AG09319 (cell line): ENCODE data around the gene HSD11B2.

Experiments
- DNase-seq: peaks from one replicate; pipeline ENCODE4 v3.0.0-alpha.2; 2010; ENCODE audit warnings: low read depth; ENCODE audit errors: extremely low read depth
- CTCF ChIP-seq: IDR thresholded peaks from 2 replicates; pipeline ENCODE4 v1.5.1; 2011; ENCODE audit warnings: low read depth, mild to moderate bottlenecking, inconsistent platforms, low read length, moderate library complexity

HSD11B2 gene

DNA sequence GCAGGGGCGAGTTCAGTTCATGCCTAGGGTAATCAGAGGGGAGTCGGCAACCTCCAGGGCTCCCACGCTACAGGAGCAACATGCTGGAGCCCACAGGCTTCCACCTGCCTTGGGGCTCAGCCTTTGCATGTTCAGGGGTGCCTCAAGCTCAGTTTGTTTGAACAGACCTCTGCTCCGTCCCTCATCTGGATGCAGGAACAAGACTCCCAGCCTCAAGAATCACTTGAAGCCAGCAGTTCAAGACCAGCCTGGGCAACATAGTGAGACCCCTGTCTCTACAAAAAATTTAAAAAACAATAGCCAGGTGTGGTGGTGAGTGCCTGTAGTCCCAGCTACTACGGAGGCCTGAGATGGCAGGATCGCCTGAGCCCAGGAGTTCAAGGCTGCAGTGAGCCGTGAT, 4.9 kb upstream of the HSD11B2 start:
- DNase-seq = no peak
- TF ChIP-seq CTCF = no peak

DNA sequence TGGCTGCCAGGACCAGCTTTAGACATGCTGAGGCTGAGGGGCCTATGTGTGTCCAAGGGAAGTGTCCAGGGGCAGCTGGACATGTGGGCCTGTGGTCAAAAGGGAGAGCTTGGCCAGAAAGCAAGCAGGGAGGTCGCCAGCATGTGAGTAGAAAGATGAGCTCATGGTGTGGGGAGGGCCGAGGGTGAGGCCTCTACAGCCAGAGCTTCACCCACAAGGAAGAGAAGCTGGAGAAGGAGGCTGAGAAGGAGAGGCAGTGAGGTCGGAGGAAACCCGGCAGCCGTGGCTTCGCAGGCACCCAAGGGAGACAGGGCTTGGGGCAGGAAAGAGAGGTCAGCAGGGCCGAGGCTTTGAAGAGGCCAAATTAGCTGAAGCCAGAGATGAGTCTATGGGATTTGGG, 4.0 kb upstream of the HSD11B2 start:
- TF ChIP-seq CTCF = no peak

GRCh38 chr16:67428146-67428731, 2.7 kb upstream of the HSD11B2 start:
- no peak for DNase-seq
- TF ChIP-seq CTCF = peak; percentile 93

More for the DNA sequence above, 4.0 kb upstream of the HSD11B2 start:
- no peak for DNase-seq

GRCh38 chr16:67429053-67429798, 1.7 kb upstream of the HSD11B2 start:
- no peak for DNase-seq
- no peak for TF ChIP-seq CTCF

DNA sequence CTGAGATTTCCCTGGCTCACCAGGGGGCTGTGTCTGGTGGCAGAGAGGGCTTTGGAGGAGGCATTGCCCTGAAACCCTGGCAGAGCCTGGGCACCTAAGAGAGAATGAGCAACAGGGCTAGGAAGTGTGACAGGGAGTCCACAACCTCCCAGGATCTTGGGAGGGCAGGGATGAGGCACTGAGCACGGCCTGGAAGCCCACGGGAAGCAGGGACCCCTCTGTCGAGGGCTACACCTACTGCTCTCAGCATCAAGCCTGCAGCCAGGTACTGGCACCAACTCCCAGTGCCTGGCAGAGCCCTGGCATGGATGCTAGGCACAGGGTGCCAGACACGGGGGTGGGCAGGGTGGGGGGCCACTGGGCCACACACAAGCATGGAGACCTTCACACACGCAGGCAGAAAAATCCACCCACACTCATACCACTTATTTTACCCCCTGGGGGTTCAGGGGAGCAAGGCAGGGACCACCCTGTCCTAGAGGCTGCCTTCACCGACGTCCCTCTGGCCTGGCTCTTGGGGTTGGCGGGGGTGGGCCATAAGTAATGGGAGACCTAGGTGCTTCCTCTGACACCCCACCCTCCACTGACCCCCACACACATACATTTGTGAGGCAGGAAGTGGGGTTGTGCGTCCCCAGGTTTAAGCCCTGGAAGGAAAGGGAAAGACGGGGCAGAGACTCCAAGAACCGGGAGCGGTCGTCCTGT, 970 bp upstream of the HSD11B2 start:
- DNase-seq = no peak
- TF ChIP-seq CTCF = no peak

DNA sequence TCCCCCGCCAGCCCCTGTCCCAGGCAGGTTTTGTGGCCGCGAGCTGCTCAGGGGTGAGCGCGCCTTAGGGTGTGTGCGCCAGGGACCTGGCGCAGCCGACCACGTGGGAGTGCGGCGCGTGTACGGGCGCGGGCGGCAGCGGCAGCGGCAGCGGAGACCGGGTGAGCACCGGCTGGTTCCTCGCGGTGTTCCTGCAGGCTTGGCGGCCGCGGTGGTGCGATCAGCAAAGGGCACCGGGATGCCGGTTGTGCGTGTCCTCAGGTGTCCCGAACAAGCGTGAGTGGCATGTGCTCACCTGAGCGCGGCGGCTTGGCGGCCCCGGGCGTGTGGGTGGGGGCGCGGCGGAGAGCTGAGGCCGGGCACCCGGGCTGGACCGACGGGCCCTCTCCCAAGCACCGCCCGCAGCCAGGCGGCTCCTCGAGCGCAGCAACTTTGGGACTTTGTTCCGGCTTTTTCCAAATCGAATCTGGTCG, 381 bp upstream of the HSD11B2 start:
- TF ChIP-seq CTCF = no peak
- DNase-seq = no peak
